Stomach (tissue), 9 donors: ENCODE results near the gene DRG2. TPM values are rescaled to one million over a fixed set of nuclear protein-coding genes. Genes with fewer than 3 reads are reported as not detected.

Experiments used
- DNase-seq, 2 donors: peaks; one replicate each; pipeline versions ENCODE4 v3.0.0 to v3.0.0-alpha.2; 2013 to 2019
- H3K27ac ChIP-seq, 5 donors: fragments of 200-600 bp in 4 of 5; sonication (generic) in 4 of 5; one replicate each; pipeline ENCODE4 v1.5.1; 2013 to 2019; ENCODE audit warnings: mild to moderate bottlenecking in 1 of 5, moderate library complexity in 1 of 5
- H3K27me3 ChIP-seq, 3 donors: fragments of 200-600 bp; sonication (generic); one replicate each; pipeline ENCODE4 v1.5.1; 2017 to 2019; ENCODE audit warnings: mixed run types in 1 of 3
- H3K36me3 ChIP-seq, 4 donors: fragments of 200-600 bp; sonication (generic); 1 replicate in 3 of 4; 2 replicates in 1 of 4; pipeline ENCODE4 v1.5.1; 2016 to 2019
- H3K4me1 ChIP-seq, 4 donors: fragments of 200-600 bp; sonication (generic); one replicate each; pipeline ENCODE4 v1.5.1; 2016 to 2019
- H3K4me3 ChIP-seq, 4 donors: fragments of 200-600 bp; sonication (generic) in 3 of 4; one replicate each; pipeline ENCODE4 v1.5.1; 2016 to 2019; ENCODE audit warnings: mild to moderate bottlenecking in 1 of 4
- H3K9me3 ChIP-seq, 4 donors: fragments of 200-600 bp; sonication (generic); one replicate each; pipeline ENCODE4 v1.5.1; 2016 to 2019
- EP300 ChIP-seq: sonication (generic); formaldehyde crosslinking; IDR thresholded peaks from one replicate; pipeline ENCODE4 v1.6.1; 2017; ENCODE audit warnings: antibody characterized with exemption
- POLR2A ChIP-seq, 4 donors: fragments of 450-650 bp; IDR thresholded peaks; one replicate each; pipeline ENCODE4 v1.6.1; 2016; ENCODE audit warnings: antibody characterized with exemption in 4 of 4, control low read depth in 2 of 4, mild to moderate bottlenecking in 1 of 4, moderate library complexity in 1 of 4
- POLR2AphosphoS5 ChIP-seq, 3 donors: sonication (generic); formaldehyde crosslinking; IDR thresholded peaks; one replicate each; pipeline ENCODE4 v1.6.1; 2016; ENCODE audit warnings: antibody characterized with exemption in 3 of 3
- WGBS, 5 donors: extraction: QIAGEN DNeasy Blood & Tissue Kit in 3 of 5; methylation state at CpG; one replicate each; pipeline versions ENCODE4 v1.1.5 to v1.1.7; 2013 to 2018; 5-methylcytosine and 5-hydroxymethylcytosine counted together
- intact Hi-C: fragments of 100-400 bp; cut with DNase I; formaldehyde crosslinking; loops from one replicate; pipeline ENCODE4 v1.15.1; 2023; ENCODE audit warnings: low total_unique reads
- polyA plus RNA-seq, 3 donors: library from polyadenylated mRNA; stranded (reverse); fragments of 200-250 nt; gene quantifications; one replicate each; pipeline ENCODE4 v1.2.3, GENCODE V29; 2013
- total RNA-seq, 5 donors: library from RNA; depleted of rRNA; stranded (reverse); fragments of >200 nt; gene quantifications; one replicate each; pipeline versions ENCODE4 v1.1.0 to v1.2.3, GENCODE V29; 2014 to 2016
- TF ChIP-seq, protein P1 (sequence below), 7 experiments: fragments of 450-650 bp in 4 of 7; fragments of 200-600 bp in 3 of 7; sonication (generic) in 3 of 7; IDR thresholded peaks; one replicate each; pipeline ENCODE4 v1.5.1; 2016 to 2019; ENCODE audit warnings: antibody characterized with exemption in 7 of 7, control low read depth in 2 of 7, mild to moderate bottlenecking in 1 of 7
- donor health status: healthy with polysubstance abuse.
- donor health status: Bipolar disorder and iron deficiency.
- donor health status: healthy.

Gene DRG2
- total and polyA plus RNA-seq, 8 donors, result 3.2 to 57.2 (median 37.8) TPM

DNA sequence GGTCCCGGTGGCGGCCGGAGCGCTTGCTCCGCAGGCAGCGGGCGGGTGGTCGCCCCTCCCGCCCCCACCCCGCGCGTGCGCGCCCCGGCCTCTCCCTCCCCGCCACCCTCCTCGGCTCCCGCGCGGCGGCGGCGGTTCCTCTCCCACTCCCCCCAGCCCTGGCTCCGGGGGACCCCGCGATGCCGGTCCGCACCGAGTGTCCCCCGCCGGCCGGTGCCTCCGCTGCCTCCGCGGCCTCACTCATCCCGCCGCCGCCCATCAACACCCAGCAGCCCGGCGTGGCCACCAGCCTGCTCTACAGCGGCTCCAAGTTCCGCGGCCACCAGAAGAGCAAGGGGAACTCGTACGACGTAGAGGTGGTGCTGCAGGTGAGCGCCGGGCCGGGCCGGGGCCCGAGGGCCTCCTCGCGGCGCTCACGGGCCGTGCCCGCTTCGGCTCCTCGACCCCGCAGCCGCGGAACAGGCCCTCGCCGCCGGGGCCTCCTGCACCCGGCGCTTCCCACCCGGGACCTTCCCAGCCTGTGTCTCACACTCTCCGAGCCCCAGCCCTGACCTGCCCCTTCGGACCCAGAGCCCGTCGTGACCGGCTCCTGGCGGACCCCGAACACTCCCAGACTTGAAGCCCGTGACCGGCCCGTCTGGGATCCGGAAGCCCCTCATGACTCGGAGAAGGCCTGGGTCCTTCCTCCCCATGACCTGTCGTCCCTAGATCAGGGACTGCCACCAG is 48.0 kb upstream of the DRG2 start:
- peak in 1 of 2 donors; percentile 56 for DNase-seq
- Histone ChIP-seq H3K9me3 (no peaks in the 10 kb centered on the region), H3K4me3 (peak overlapping the region; percentile 81 to 100 (median 96)), H3K4me1 (peaks cover 27 to 65% (median 52%) of the 10 kb centered on the region in 4 donors), H3K36me3 (peaks cover 0 to under 1% (median 0%) of the 10 kb centered on the region in 4 donors), H3K27ac (peak overlapping the region; percentile 70 to 89 (median 87)), H3K27me3 (no peaks in the 10 kb centered on the region)
- TF ChIP-seq EP300, result no peak
- TF ChIP-seq, protein P1, sequence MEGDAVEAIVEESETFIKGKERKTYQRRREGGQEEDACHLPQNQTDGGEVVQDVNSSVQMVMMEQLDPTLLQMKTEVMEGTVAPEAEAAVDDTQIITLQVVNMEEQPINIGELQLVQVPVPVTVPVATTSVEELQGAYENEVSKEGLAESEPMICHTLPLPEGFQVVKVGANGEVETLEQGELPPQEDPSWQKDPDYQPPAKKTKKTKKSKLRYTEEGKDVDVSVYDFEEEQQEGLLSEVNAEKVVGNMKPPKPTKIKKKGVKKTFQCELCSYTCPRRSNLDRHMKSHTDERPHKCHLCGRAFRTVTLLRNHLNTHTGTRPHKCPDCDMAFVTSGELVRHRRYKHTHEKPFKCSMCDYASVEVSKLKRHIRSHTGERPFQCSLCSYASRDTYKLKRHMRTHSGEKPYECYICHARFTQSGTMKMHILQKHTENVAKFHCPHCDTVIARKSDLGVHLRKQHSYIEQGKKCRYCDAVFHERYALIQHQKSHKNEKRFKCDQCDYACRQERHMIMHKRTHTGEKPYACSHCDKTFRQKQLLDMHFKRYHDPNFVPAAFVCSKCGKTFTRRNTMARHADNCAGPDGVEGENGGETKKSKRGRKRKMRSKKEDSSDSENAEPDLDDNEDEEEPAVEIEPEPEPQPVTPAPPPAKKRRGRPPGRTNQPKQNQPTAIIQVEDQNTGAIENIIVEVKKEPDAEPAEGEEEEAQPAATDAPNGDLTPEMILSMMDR (IDR thresholded peaks at IDR 0.05), result no peak
- TF ChIP-seq POLR2A (IDR thresholded peaks at IDR 0.05), result no peak
- no peak for TF ChIP-seq POLR2AphosphoS5 (IDR thresholded peaks at IDR 0.05)
- intact Hi-C loops, result no loop called here
- WGBS, 5 donors, result 0 to 1% (median 1%) methylated on average over 20 to 80 of the region's 81 CpGs

GRCh38 chr17:18040261-18040858 is 47.4 kb upstream of the DRG2 start:
- peak overlapping the region in 4 of 5 donors; percentile 70 to 89 (median 86) for H3K27ac ChIP-seq
- TF ChIP-seq POLR2AphosphoS5 (IDR thresholded peaks at IDR 0.05) (no peak), POLR2A (IDR thresholded peaks at IDR 0.05) (no peak), EP300 (no peak)
- TF ChIP-seq, protein P1 (IDR thresholded peaks at IDR 0.05), result no peak
- peaks cover 0 to 8% (median 3%) of the 10 kb centered on the region in 4 donors for H3K36me3 ChIP-seq
- no peaks in the 10 kb centered on the region for H3K27me3 ChIP-seq
- intact Hi-C loops, result no loop called here
- WGBS, 5 donors, result 15 to 24% (median 22%) methylated on average over 6 of the region's 6 CpGs
- H3K9me3 ChIP-seq, result no peaks in the 10 kb centered on the region
- H3K4me1 ChIP-seq, result peaks cover 27 to 65% (median 52%) of the 10 kb centered on the region in 4 donors
- DNase-seq, result peak in 1 of 2 donors; percentile 27
- H3K4me3 ChIP-seq, result peak overlapping the region; percentile 81 to 100 (median 96)

- 33 to 58% (median 42%) methylated on average over 1 of the region's 1 CpG for WGBS, 5 donors
- H3K4me1 ChIP-seq, result peaks cover 27 to 51% (median 41%) of the 10 kb centered on the region in 4 donors
- H3K27me3 ChIP-seq, result no peaks in the 10 kb centered on the region
- DNase-seq, result no peak
- H3K36me3 ChIP-seq, result peaks cover 0 to 19% (median 17%) of the 10 kb centered on the region in 4 donors
- intact Hi-C loops, result no loop called here
- H3K27ac ChIP-seq, result no peak overlapping the region
- no peak overlapping the region for H3K4me3 ChIP-seq
- H3K9me3 ChIP-seq, result no peaks in the 10 kb centered on the region
- TF ChIP-seq POLR2A (IDR thresholded peaks at IDR 0.05), result no peak
- TF ChIP-seq, protein P1 (IDR thresholded peaks at IDR 0.05), result no peak
- TF ChIP-seq EP300, result no peak
- no peak for TF ChIP-seq POLR2AphosphoS5 (IDR thresholded peaks at IDR 0.05)
These were observed 46.0 kb upstream of the DRG2 start for GRCh38 chr17:18041776-18042175.

DNA sequence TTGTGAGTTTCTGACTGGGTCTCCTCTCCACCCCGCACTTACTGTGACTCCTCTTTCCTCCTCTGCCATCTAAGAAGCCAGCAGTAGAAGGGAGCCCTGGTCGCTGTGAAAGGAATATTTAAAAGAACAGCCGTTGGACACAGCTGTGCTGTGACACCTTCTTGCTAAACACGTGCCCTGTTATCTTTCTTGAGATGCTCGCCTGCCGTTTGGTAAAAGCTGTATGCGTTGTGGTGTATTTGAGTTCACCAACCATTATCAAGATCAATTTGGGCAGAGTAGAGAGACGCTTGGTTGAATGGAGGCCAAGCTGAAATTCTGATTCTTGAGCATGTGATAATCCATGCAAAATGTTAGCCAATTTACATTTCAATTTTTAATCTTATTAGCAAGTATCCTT is 44.8 kb upstream of the DRG2 start:
- DNase-seq, result no peak
- TF ChIP-seq POLR2A (IDR thresholded peaks at IDR 0.05) (no peak), EP300 (no peak), POLR2AphosphoS5 (IDR thresholded peaks at IDR 0.05) (no peak)
- TF ChIP-seq, protein P1 (IDR thresholded peaks at IDR 0.05), result no peak
- Histone ChIP-seq H3K36me3 (peaks cover 4 to 29% (median 27%) of the 10 kb centered on the region in 4 donors), H3K4me1 (peaks cover 19 to 39% (median 30%) of the 10 kb centered on the region in 4 donors), H3K27ac (no peak overlapping the region), H3K4me3 (no peak overlapping the region), H3K27me3 (no peaks in the 10 kb centered on the region), H3K9me3 (no peaks in the 10 kb centered on the region)
- 49 to 66% (median 59%) methylated on average over 8 of the region's 8 CpGs for WGBS, 5 donors
- intact Hi-C loops, result no loop called here
